GM21723 (cell line): ENCODE results near the gene RPL12.

Experiments used
- ATAC-seq: cut with Tn5 transposase; IDR thresholded peaks from one replicate; pipeline ENCODE4 v1.9.1; 2021; ENCODE audit warnings: mild to moderate bottlenecking, moderate library complexity; ENCODE audit not compliant: unreplicated experiment

RPL12 gene

GRCh38 chr9:127450830-127451607, at the start of gene RPL12, which contains the start of gene LRSAM1:
RPL12 (minus strand) TSS chr9:127451406; CDS start chr9:127451317, 89 bp downstream.
LRSAM1 (plus strand) TSS chr9:127451510; CDS start chr9:127454528, 3,018 bp downstream.
- ATAC-seq, result peak; percentile 64

GRCh38 chr9:127500862-127501261, 49.7 kb upstream of the RPL12 start:
- no peak for ATAC-seq

GRCh38 chr9:127500399-127500798, 49.2 kb upstream of the RPL12 start:
- ATAC-seq, result no peak

DNA sequence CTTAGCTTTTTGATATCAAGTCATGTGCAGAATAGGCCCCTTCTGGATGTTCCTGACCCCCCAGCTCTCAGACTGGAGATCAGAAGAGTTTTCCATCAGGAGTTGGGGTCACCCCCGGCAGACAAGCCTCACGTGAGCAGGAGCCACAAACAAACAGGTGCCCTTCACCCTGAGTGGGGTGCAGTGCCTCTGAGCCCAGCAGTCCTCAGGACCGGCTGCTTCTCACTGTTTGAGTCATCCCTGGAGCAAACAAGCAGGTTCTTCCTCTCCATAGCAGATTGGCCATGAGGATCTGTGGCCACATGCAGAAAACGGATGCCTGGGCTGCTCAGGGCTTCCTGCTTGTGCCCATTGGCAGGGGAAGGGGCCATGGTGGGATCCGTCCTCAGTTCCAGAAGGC, 47.1 kb upstream of the RPL12 start:
- no peak for ATAC-seq

DNA sequence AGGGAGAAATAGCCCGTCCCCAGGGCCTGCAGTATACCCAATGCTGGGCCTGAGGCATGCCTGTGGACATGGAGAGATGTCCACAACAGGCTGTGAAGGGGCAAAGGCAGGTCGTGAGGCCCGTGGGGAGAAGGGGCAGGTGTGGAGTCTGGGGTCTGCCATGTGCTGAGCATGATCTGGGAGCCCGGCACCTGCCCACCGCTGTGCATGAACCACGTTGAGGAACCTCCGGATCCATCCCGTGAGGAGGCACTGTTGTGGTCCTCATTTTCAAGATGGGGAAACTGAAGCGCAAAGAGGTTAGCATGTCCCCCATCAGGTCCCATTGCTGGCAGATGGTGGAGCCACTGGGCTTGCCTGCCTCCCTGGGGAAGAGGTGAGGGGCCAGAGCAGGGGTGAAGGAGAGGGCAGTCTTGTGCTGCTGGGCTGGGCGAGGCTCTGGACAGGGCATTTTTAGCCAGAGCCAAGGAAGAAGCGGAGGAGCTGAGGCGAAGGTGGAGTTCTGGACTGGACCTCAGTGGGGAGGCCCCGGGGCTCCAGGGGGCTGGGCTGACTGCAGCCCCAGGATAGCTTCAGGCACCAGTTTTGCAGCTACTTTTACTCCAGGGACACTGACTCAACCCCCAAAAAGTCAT, 46.6 kb upstream of the RPL12 start:
- ATAC-seq, result no peak

- ATAC-seq, result no peak
These were observed 45.8 kb upstream of the RPL12 start for GRCh38 chr9:127496974-127497373.

DNA sequence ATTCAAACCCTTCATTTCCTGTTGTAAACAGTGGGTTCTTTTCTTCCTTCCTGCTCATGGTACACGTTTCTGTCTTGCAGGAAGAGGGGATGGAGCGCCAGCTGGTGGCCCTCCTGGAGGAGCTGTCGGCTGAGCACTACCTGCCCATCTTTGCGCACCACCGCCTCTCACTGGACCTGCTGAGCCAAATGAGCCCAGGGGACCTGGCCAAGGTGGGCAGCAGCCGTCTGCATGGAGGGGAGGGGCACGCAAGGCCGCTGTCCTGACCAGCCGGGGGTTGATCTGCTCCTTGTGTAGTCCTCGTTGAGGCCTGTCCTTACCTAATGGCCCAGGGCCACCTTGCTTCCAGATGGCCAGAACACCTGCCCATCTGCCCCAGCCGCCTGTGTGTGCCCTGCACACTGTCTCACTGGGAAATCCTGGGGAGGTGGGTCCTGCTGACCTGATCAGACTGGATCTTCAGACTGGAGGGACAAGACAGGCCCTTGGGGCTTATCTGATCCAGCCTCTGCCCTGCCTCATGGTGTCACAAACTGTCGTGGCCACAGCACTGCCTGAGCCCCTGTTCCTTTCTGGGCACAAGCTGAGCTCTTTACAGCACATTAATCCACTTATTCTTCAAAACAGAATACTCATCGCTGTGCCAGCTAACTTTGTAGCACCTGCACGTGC, 44.8 kb upstream of the RPL12 start:
- ATAC-seq, result no peak

DNA sequence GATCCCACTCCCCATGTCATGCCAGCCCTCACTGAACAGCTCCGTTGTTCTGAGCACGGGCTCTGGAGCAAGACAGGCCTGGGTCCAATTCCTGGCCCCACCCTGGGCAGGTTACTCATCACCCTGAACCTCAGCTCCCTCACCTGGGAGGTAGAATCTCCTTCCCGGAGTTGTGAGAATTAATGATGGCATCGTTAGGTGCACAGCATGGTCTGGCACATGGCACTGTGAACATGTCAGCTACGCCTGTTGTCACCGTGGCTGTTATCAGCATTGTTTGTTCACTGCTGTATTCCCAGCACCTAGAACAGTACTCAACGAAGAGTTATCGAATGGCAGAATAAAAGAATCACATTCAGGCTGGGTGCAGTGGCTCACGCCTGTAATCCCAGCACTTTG, 43.1 kb upstream of the RPL12 start:
- no peak for ATAC-seq

GRCh38 chr9:127493592-127494303, 42.5 kb upstream of the RPL12 start:
- no peak for ATAC-seq

DNA sequence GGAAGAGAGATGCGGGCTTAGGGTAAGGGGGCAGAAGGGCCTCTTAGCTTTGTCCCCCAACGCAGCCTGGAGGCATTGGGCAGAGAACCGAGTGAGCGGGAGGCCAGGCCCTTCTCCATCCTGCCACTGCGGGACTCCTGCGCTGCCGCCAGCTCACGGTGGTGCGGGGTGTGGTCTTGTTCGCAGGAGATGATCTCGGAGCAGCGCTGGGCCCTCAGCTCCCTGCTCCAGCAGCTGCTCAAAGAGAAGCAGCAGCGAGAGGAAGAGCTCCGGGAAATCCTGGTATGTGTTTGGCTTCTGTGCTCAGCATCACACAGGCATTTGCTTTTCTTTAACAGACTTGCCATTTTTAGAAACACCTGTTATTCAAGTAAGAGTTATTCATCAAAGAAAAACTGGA, 41.4 kb upstream of the RPL12 start:
- no peak for ATAC-seq

GRCh38 chr9:127491516-127491915, 40.3 kb upstream of the RPL12 start:
- ATAC-seq, result no peak

- ATAC-seq, result no peak
These were observed 39.5 kb upstream of the RPL12 start for GRCh38 chr9:127490535-127491230.

GRCh38 chr9:127489471-127490115, 38.4 kb upstream of the RPL12 start:
- ATAC-seq, result no peak

DNA sequence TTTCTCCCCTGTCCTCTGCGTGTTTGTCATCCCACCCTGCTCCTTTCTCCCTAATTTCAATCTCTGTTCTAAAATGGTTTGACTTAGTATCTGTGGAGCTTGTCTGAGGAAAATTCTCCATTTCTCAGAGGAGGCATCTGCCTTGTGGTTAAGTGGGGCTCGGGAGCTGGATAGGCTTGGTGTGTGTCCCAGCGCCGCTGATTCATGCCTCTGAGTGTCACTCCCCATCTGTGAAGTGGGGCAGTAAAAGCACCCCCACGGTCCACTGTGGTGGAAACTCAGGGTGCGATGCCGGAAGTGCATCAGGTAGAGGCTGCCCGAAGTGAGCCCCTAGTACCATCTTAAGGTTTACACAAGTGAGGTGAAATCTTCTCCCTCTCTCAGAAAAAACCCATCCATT, 37.7 kb upstream of the RPL12 start:
- ATAC-seq, result no peak

- ATAC-seq, result no peak
These were observed 34.8 kb upstream of the RPL12 start for GRCh38 chr9:127485995-127486394.

GRCh38 chr9:127482662-127483061, 31.5 kb upstream of the RPL12 start:
- ATAC-seq, result no peak

DNA sequence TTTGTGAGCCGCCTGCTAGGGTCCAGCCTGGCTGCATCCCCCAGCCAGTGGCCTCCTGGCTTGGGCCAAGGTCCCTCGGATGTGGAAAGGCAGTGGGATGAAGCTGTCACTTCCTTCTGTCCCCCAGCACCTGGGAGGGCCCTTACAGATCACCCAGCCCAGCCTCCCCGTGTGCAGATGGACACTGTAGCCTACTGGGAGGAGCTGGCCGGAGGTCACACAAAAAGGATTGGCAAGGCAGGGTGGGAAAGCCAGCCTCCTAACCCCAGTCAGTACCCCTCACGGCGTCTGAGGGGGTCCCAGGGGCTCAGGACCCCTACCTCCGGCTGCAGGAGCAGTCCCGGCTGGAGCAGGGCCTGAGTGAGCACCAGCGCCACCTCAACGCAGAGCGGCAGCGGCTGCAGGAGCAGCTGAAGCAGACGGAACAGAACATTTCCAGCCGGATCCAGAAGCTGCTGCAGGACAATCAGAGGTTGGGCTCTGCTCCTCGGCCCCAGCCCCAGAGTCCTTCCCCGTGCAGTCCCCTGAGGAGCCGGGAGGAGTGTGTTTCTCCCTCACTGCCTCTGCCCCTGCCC, 28.4 kb upstream of the RPL12 start:
- no peak for ATAC-seq

GRCh38 chr9:127474592-127474991, 23.4 kb upstream of the RPL12 start:
- no peak for ATAC-seq

DNA sequence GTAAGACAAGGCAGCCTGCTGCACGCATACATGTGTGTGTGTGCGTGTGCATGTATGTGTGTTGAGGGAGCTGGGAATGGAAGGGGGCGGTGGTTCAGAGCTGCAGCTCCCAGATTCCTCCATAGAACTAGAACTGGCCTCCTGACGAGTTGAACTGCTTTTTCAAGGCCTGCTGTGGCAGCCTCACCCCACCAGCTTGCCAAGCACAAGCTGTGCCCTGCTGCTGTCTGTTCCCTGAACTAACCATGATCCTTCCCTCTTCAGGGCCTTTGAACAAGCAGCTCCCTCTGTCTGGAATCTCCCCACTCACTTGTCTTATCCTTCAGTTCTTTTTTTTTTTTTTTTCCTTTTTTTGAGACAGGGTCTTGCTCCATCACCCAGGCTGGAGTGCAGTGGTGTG, 22.7 kb upstream of the RPL12 start:
- ATAC-seq, result no peak

GRCh38 chr9:127473501-127473900, 22.3 kb upstream of the RPL12 start:
- ATAC-seq, result no peak
